Body of pancreas (tissue), 4 donors: Measurements from ENCODE around the gene MCRS1.

Source experiments
- CTCF ChIP-seq, 7 experiments: fragments of 450-650 bp in 4 of 7; fragments of 200-600 bp in 3 of 7; sonication (generic) in 3 of 7; IDR thresholded peaks; one replicate each; pipeline ENCODE4 v1.5.1; 2016 to 2019; ENCODE audit warnings: antibody characterized with exemption in 7 of 7
- POLR2A ChIP-seq, 3 donors: fragments of 450-650 bp; IDR thresholded peaks; one replicate each; pipeline ENCODE4 v1.6.1; 2016; ENCODE audit warnings: antibody characterized with exemption in 3 of 3, mild to moderate bottlenecking in 2 of 3

DNA sequence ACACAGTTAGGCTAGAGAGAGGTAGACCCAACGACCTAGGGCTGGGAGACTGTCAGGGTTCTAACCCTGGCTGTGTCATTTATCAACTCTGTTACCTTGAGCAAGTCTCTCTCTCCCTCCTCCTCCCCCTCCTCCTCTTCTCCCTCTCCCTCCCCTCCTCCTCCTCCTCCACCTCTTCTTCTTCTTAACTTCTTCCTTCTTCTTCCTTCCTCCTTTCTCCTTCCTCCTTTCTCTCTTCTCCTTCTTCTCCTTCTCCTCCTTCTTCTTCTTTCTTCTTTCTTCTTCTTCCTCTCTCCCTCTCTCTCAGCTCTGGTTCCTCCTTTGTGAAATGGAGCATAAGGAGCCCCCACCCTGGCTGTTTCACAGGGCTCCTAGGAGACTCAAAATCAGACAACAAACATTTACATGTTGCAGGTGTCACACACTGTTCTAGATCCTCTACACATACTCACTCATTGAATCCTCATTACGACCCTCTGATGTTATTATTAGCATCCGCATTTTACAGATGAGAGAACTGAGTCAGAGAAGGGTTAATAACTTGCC lies 31.3 kb downstream of the MCRS1 start:
- TF ChIP-seq POLR2A (IDR thresholded peaks at IDR 0.05) (no peak), CTCF (IDR thresholded peaks at IDR 0.05) (no peak)
